Naive thymus-derived CD8-positive, alpha-beta T cell (primary cell): ENCODE data around the gene FXYD1. TPM values are rescaled to one million over a fixed set of nuclear protein-coding genes. Genes with fewer than 3 reads are reported as not detected.

Source experiments
- ATAC-seq, 2 donors: fragments of 150-1000 bp; cut with Tn5 transposase in 1 of 2; sonication (Bioruptor Pico), chemical (Tn5 transposase) in 1 of 2; 1 replicate in 1 of 2; 2 replicates in 1 of 2; pipeline ENCODE4 v1.10.0; 2021; ENCODE audit warnings: mild to moderate bottlenecking in 2 of 2, moderate library complexity in 2 of 2
- POLR2A ChIA-PET: fragments of 350-600 bp; sonication (Branson Sonifier 250); formaldehyde crosslinking; loops from one replicate; lab custom pipeline; 2021; ENCODE audit warnings: antibody characterized with exemption; lab: Charles Lee
- DNase-seq, 10 donors: peaks; one replicate each; pipeline versions ENCODE4 v3.0.0 to v3.0.0-alpha.2; 2020 to 2022
- H3K27ac Mint-ChIP-seq, 10 donors: one replicate each; pipeline ENCODE4 v1.8.0; 2020 to 2022; ENCODE audit warnings: mild to moderate bottlenecking in 10 of 10, mixed read lengths in 10 of 10, moderate library complexity in 4 of 10, inconsistent platforms in 1 of 10
- H3K27me3 Mint-ChIP-seq, 5 donors: one replicate each; pipeline ENCODE4 v1.8.0; 2021 to 2022; ENCODE audit warnings: mixed read lengths in 5 of 5
- H3K36me3 Mint-ChIP-seq, 3 donors: one replicate each; pipeline ENCODE4 v1.8.0; 2020 to 2022; ENCODE audit warnings: mixed read lengths in 3 of 3, mild to moderate bottlenecking in 2 of 3, inconsistent platforms in 1 of 3
- H3K4me1 Mint-ChIP-seq, 4 donors: one replicate each; pipeline ENCODE4 v1.8.0; 2021 to 2022; ENCODE audit warnings: mixed read lengths in 4 of 4
- H3K4me3 Mint-ChIP-seq, 10 donors: one replicate each; pipeline ENCODE4 v1.8.0; 2020 to 2022; ENCODE audit warnings: mild to moderate bottlenecking in 10 of 10, mixed read lengths in 10 of 10, moderate library complexity in 6 of 10, inconsistent platforms in 1 of 10
- H3K9me3 Mint-ChIP-seq, 9 donors: one replicate each; pipeline ENCODE4 v1.8.0; 2020 to 2022; ENCODE audit warnings: mixed read lengths in 9 of 9, mild to moderate bottlenecking in 3 of 9, inconsistent platforms in 1 of 9, moderate library complexity in 1 of 9
- polyA plus RNA-seq, 3 donors: library from polyadenylated mRNA; unstranded; fragments of 300-500 nt; fragmentation: Illumina TruSeq; gene quantifications; one replicate each; pipeline ENCODE4 v1.2.3, GENCODE V29; 2021
- total RNA-seq, 8 experiments: library from RNA in 2 of 8; stranded (reverse) in 2 of 8; gene quantifications; one replicate each; pipeline ENCODE4 v1.2.3 and lab custom pipeline; 2021 to 2026

Gene FXYD1
- total and polyA plus RNA-seq, 5 experiments from 2014 or later: 0.77 to 1.1 (median 0.77) TPM; not detected in 2

GRCh38 chr19:35120492-35120891 is 18.1 kb upstream of the FXYD1 start:
- Mint-ChIP-seq H3K9me3 (no peaks in the 10 kb centered on the region), H3K27ac (no peak overlapping the region), H3K4me1 (peaks cover 12 to 15% (median 14%) of the 10 kb centered on the region in 4 donors), H3K4me3 (no peak overlapping the region), H3K27me3 (peaks cover 0 to 2% (median 0%) of the 10 kb centered on the region in 5 donors), H3K36me3 (no peaks in the 10 kb centered on the region)
- POLR2A ChIA-PET: no interaction called here
- ATAC-seq: no peak
- no peak for DNase-seq

- POLR2A ChIA-PET: no interaction called here
- ATAC-seq: no peak
- Mint-ChIP-seq H3K36me3 (no peaks in the 10 kb centered on the region), H3K4me1 (peaks cover 13 to 15% (median 14%) of the 10 kb centered on the region in 4 donors), H3K9me3 (no peaks in the 10 kb centered on the region), H3K4me3 (no peak overlapping the region), H3K27me3 (peaks cover 0 to 2% (median 0%) of the 10 kb centered on the region in 5 donors), H3K27ac (peak overlapping the region in 1 of 10 donors; percentile 39)
- no peak for DNase-seq
Observed at GRCh38 chr19:35120898-35121297, 17.7 kb upstream of the FXYD1 start.

- POLR2A ChIA-PET: interaction anchor here (1.4 kb wide), 1 partner anchor 19 kb away, joined by 6 read pairs; no protein-coding TSS in a partner anchor
- ATAC-seq (no peak), DNase-seq (no peak)
- no peak overlapping the region for H3K27ac Mint-ChIP-seq
- H3K4me3 Mint-ChIP-seq: peak overlapping the region in 1 of 10 donors; percentile 15
- peaks cover 0 to 2% (median 0%) of the 10 kb centered on the region in 5 donors for H3K27me3 Mint-ChIP-seq
- peaks cover 12 to 15% (median 14%) of the 10 kb centered on the region in 4 donors for H3K4me1 Mint-ChIP-seq
- no peaks in the 10 kb centered on the region for H3K9me3 Mint-ChIP-seq
- no peaks in the 10 kb centered on the region for H3K36me3 Mint-ChIP-seq
Observed at GRCh38 chr19:35122687-35123551, 15.7 kb upstream of the FXYD1 start.

DNA sequence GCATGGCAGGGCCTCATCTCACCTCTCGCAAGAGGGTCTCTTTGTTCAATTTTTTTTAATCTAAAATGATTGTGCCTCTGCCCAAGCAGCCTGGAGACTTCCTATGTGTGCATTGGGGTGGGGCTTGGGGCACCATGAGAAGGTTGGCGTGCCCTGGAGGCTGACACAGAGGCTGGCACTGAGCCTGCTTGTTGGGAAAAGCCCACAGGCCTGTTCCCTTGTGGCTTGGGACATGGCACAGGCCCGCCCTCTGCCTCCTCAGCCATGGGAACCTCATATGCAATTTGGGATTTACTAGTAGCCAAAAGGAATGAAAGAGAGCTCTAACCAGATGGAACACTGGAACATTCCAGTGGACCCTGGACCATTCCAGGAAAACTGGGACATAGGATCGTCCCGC is 15.1 kb upstream of the FXYD1 start:
- H3K27ac Mint-ChIP-seq: peak overlapping the region in 5 of 10 donors; percentile 80 to 94 (median 87)
- H3K36me3 Mint-ChIP-seq: no peaks in the 10 kb centered on the region
- no peak for DNase-seq
- ATAC-seq: no peak
- H3K4me1 Mint-ChIP-seq: peaks cover 12 to 15% (median 14%) of the 10 kb centered on the region in 4 donors
- peaks cover 0 to 2% (median 0%) of the 10 kb centered on the region in 5 donors for H3K27me3 Mint-ChIP-seq
- POLR2A ChIA-PET: interaction anchor here (1.7 kb wide), 1 partner anchor 19 kb away, joined by 4 read pairs; no protein-coding TSS in a partner anchor
- peak overlapping the region; percentile 79 to 95 (median 84) for H3K4me3 Mint-ChIP-seq
- H3K9me3 Mint-ChIP-seq: no peaks in the 10 kb centered on the region

DNA sequence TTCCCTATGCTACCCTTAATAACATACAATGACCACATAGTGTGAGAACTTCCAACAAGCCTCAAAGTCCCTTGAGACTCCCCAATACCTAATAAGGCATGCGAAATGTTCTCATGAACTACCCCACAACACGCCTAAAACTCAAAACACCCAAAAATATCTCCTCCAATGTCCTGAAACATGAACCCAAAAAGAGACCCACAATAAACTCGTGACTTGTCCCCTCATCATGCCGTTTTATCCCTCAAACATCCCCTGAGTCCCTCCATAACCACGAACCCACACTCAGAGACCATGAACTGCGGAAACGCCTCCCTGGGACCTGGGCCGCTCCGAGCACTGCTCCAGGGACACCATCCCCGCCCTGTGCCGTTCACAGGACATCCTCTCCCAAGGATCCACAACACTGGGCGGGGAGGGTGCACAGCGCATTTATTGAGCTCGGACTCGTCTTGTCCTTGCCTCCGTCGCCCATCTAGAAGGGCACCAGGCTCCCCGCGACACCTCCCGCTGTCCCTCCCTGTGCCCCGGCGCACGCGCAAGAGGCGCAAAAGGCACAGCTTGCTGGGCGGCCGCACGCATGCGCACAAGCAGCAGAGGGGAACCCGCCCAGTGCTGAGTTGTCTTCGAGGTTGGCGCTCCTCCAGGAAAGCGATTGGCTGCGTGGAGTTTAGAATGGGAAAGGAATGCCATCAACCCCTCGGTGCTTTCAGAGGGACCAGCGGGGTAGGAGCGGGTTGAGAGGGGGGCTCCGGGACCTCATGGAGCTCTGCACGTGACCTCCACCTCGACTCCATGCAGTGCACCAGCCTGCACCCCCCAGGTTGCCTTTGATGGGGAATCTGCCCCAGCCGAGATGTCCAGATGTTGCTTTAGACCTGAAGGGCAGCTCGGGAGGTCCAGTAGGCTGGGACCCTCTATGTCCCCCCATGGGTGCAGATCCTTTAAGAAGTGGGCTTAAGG is 14.2 kb upstream of the FXYD1 start:
- POLR2A ChIA-PET: interaction anchor here (0.5 to 1.7 kb wide), 8 partner anchors 11 to 117 kb away, joined by 3 to 8 read pairs (median 4); partner anchors contain the start of gene LGI4
- peaks cover 0 to 2% (median 0%) of the 10 kb centered on the region in 5 donors for H3K27me3 Mint-ChIP-seq

GRCh38 chr19:35125270-35125717 is 13.3 kb upstream of the FXYD1 start:
- Mint-ChIP-seq H3K36me3 (no peaks in the 10 kb centered on the region), H3K27me3 (peaks cover 0 to 2% (median 0%) of the 10 kb centered on the region in 5 donors), H3K27ac (peak overlapping the region in 1 of 10 donors; percentile 85), H3K4me1 (peaks cover 11 to 15% (median 14%) of the 10 kb centered on the region in 4 donors), H3K4me3 (peak overlapping the region in 4 of 10 donors; percentile 1 to 45 (median 21)), H3K9me3 (no peaks in the 10 kb centered on the region)
- DNase-seq: no peak
- no peak for ATAC-seq
- POLR2A ChIA-PET: interaction anchor here (0.5 to 1.7 kb wide), 4 partner anchors 10 to 89 kb away, joined by 3 to 5 read pairs (median 4); partner anchors contain the start of gene LGI4

More for the DNA sequence above, 14.2 kb upstream of the FXYD1 start:
- peaks cover 12 to 15% (median 14%) of the 10 kb centered on the region in 4 donors for H3K4me1 Mint-ChIP-seq
- ATAC-seq: peak; percentile 96 to 99
- H3K4me3 Mint-ChIP-seq: peak overlapping the region; percentile 79 to 95 (median 84)
- peak overlapping the region; percentile 69 to 94 (median 84) for H3K27ac Mint-ChIP-seq
- no peaks in the 10 kb centered on the region for H3K36me3 Mint-ChIP-seq
- peak; percentile 74 to 93 (median 85) for DNase-seq
- H3K9me3 Mint-ChIP-seq: no peaks in the 10 kb centered on the region

DNA sequence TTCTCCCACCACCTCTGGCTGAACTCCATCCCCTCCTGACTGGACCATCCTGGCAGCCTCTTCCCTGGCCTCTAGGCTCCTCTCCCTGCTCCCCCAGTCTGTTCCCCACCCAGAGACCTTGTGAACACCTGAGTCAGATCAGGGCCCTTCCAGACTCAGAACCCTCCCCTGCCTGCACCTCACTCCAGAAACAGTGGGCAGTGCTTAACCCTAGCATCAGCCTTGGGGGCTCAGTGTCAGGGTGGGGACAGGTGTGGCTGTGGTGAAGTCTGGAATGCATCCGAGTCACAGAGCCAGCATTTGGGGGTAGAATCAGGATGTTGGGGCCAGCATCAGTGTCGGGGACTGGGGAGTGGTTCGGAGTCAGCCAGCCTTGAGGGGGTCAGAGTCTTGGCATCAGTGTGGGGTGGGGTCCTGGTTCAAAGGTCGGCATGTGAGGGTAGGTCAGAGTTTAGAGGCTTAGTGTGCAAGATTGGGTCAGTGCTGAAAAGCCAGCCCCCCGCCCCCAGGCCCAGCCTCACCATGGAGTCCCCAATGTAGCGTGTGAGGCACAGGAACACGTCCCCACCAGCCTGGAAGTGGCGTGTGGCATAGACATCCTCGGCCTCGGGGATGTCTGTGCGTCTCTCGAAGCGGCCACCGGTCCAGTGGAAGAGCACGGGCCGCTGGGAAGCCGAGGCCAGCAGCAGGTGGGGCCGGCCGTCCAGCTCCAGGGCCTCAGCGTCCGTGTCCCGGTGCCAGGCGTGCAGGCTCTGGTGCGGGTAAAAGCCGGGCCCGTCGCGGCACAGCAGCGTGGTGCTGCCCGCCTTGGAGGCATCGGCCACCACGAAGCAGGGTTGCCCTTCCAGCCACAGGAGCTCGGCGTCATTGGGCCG is 12.6 kb upstream of the FXYD1 start:
- peaks cover 0 to 2% (median 0%) of the 10 kb centered on the region in 5 donors for H3K27me3 Mint-ChIP-seq
- no peaks in the 10 kb centered on the region for H3K9me3 Mint-ChIP-seq
- POLR2A ChIA-PET: interaction anchor here (1.5 kb wide), 1 partner anchor 9 kb away, joined by 4 read pairs; no protein-coding TSS in a partner anchor
- DNase-seq: peak in 1 of 10 donors; percentile 49
- no peak for ATAC-seq
- no peaks in the 10 kb centered on the region for H3K36me3 Mint-ChIP-seq
- H3K27ac Mint-ChIP-seq: peak overlapping the region in 1 of 10 donors; percentile 85
- peak overlapping the region in 5 of 10 donors; percentile 1 to 51 (median 33) for H3K4me3 Mint-ChIP-seq
- H3K4me1 Mint-ChIP-seq: peaks cover 11 to 15% (median 14%) of the 10 kb centered on the region in 4 donors

DNA sequence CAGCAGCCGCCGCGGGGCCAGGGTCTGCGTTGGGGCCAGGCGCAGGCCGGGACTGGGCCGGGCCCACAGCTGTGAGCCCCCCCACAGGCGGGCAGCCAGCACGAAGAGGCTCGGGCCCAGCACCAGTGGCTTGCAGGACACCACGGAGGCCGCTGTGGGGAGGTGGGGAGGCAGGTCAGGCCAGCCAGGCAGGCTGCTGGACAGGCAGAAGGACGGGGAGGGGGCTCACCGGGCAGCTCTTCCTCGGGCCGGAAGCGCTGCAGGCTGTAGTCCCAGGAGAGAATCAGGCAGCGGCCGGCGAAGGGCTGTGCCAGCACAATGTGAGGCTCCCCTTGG is 12.0 kb upstream of the FXYD1 start:
- Mint-ChIP-seq H3K4me3 (no peak overlapping the region), H3K27ac (no peak overlapping the region), H3K4me1 (peaks cover 11 to 15% (median 14%) of the 10 kb centered on the region in 4 donors), H3K27me3 (peaks cover 0 to 2% (median 0%) of the 10 kb centered on the region in 5 donors), H3K36me3 (no peaks in the 10 kb centered on the region), H3K9me3 (no peaks in the 10 kb centered on the region)
- no peak for DNase-seq
- no peak for ATAC-seq
- POLR2A ChIA-PET: interaction anchor here (1.5 kb wide), 1 partner anchor 9 kb away, joined by 4 read pairs; no protein-coding TSS in a partner anchor

DNA sequence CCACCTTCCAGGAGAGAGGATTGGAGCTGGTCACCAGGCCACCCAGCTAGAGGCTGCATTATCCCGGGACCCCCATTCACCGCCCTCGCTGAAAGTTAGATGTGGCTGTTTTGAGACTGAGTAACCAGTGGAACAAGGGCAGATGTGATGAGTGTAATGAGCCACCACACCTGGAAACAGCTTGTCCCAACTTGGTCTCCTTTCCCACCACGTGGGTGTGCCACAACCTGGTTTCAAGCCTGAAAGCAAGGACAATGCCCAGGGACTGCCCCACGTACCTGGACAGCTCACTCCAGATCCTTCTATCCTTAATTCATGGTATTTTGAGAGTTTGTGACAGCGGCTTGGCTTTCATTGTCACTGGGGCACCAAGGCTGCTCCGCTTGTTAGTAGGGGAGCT is 10.8 kb upstream of the FXYD1 start:
- Mint-ChIP-seq H3K4me3 (no peak overlapping the region), H3K9me3 (peaks cover 0 to 8% (median 0%) of the 10 kb centered on the region in 9 donors), H3K27ac (peak overlapping the region in 1 of 10 donors; percentile 29), H3K4me1 (peaks cover 11 to 15% (median 14%) of the 10 kb centered on the region in 4 donors), H3K36me3 (no peaks in the 10 kb centered on the region), H3K27me3 (no peaks in the 10 kb centered on the region)
- DNase-seq (no peak), ATAC-seq (no peak)
- POLR2A ChIA-PET: interaction anchor here (0.6 kb wide), 2 partner anchors 44 to 139 kb away, joined by 3 read pairs; no protein-coding TSS in a partner anchor

- no peaks in the 10 kb centered on the region for H3K27me3 Mint-ChIP-seq
Observed at GRCh38 chr19:35128398-35129057, 10.1 kb upstream of the FXYD1 start.

More at GRCh38 chr19:35128398-35129057, 10.1 kb upstream of the FXYD1 start:
- no peaks in the 10 kb centered on the region for H3K36me3 Mint-ChIP-seq
- ATAC-seq (no peak), DNase-seq (no peak)
- H3K4me1 Mint-ChIP-seq: peaks cover 12 to 15% (median 14%) of the 10 kb centered on the region in 4 donors
- POLR2A ChIA-PET: interaction anchor here (0.6 kb wide), 1 partner anchor 43 kb away, joined by 3 read pairs; no protein-coding TSS in a partner anchor
- no peak overlapping the region for H3K4me3 Mint-ChIP-seq
- H3K27ac Mint-ChIP-seq: no peak overlapping the region
- peaks cover 0 to 15% (median 0%) of the 10 kb centered on the region in 9 donors for H3K9me3 Mint-ChIP-seq
